DND-41 (cell line): Measurements from ENCODE around the gene CUEDC2.

ENCODE experiments used
- ATAC-seq: fragments of 200-7000 bp; cut with Tn5 transposase; 3 replicates; pipeline ENCODE4 v1.9.1; 2021; ENCODE audit warnings: low read depth; ENCODE audit not compliant: insufficient read depth
- DNase-seq: peaks from one replicate; pipeline ENCODE4 v3.0.0-alpha.2; 2020
- H2AFZ ChIP-seq: 2 replicates; pipeline ENCODE4 v1.6.0; 2012; ENCODE audit warnings: low read depth, low read length
- H3K27ac ChIP-seq: 2 replicates; pipeline ENCODE4 v1.5.1; 2012; ENCODE audit warnings: low read length, inconsistent platforms
- H3K27me3 ChIP-seq: fragments of 200-600 bp; sonication (generic); 2 replicates; pipeline ENCODE4 v1.6.0; 2012; ENCODE audit warnings: low read length, mild to moderate bottlenecking, inconsistent platforms; ENCODE audit not compliant: insufficient read depth, poor library complexity
- H3K36me3 ChIP-seq: 2 replicates; pipeline ENCODE4 v1.5.1; 2012; ENCODE audit warnings: low read length, inconsistent platforms; ENCODE audit not compliant: insufficient read depth
- H3K4me1 ChIP-seq: 2 replicates; pipeline ENCODE4 v1.5.1; 2012; ENCODE audit warnings: mild to moderate bottlenecking, low read length; ENCODE audit not compliant: insufficient read depth
- H3K4me2 ChIP-seq: 2 replicates; pipeline ENCODE4 v1.6.0; 2012; ENCODE audit warnings: mild to moderate bottlenecking, moderate library complexity, low read length, inconsistent platforms; ENCODE audit not compliant: insufficient read depth
- H3K4me3 ChIP-seq, 2 experiments: fragments of 200-600 bp in 1 of 2; shearing (Covaris generic) in 1 of 2; 2 replicates each; pipeline ENCODE4 v1.5.1; 2012 to 2016; ENCODE audit warnings: inconsistent platforms in 2 of 2, low read length in 2 of 2, mild to moderate bottlenecking in 2 of 2, low read depth in 1 of 2, moderate library complexity in 1 of 2
- H3K79me2 ChIP-seq: 2 replicates; pipeline ENCODE4 v1.6.0; 2012; ENCODE audit warnings: low read length, inconsistent platforms; ENCODE audit not compliant: insufficient read depth
- H3K9ac ChIP-seq: 2 replicates; pipeline ENCODE4 v1.6.0; 2012; ENCODE audit warnings: low read depth, mild to moderate bottlenecking, inconsistent platforms, low read length, moderate library complexity
- H3K9me3 ChIP-seq: 2 replicates; pipeline ENCODE4 v1.5.1; 2012; ENCODE audit warnings: low read length, moderate library complexity, mild to moderate bottlenecking, inconsistent platforms; ENCODE audit not compliant: insufficient read depth, severe bottlenecking
- H4K20me1 ChIP-seq: 2 replicates; pipeline ENCODE4 v1.6.0; 2012; ENCODE audit warnings: low read length; ENCODE audit not compliant: insufficient read depth
- EZH2 ChIP-seq: IDR thresholded peaks from 3 replicates; pipeline ENCODE4 v1.6.1; 2012; ENCODE audit warnings: borderline replicate concordance, low read depth, mild to moderate bottlenecking, moderate library complexity, low read length, inconsistent platforms; ENCODE audit not compliant: severe bottlenecking
- TF ChIP-seq, protein P1 (sequence below): IDR thresholded peaks from 2 replicates; pipeline ENCODE4 v1.5.1; 2012; ENCODE audit warnings: borderline replicate concordance, low read length, moderate library complexity, mild to moderate bottlenecking; ENCODE audit not compliant: poor library complexity, severe bottlenecking; ENCODE audit errors: extremely low read depth

CUEDC2 gene

DNA sequence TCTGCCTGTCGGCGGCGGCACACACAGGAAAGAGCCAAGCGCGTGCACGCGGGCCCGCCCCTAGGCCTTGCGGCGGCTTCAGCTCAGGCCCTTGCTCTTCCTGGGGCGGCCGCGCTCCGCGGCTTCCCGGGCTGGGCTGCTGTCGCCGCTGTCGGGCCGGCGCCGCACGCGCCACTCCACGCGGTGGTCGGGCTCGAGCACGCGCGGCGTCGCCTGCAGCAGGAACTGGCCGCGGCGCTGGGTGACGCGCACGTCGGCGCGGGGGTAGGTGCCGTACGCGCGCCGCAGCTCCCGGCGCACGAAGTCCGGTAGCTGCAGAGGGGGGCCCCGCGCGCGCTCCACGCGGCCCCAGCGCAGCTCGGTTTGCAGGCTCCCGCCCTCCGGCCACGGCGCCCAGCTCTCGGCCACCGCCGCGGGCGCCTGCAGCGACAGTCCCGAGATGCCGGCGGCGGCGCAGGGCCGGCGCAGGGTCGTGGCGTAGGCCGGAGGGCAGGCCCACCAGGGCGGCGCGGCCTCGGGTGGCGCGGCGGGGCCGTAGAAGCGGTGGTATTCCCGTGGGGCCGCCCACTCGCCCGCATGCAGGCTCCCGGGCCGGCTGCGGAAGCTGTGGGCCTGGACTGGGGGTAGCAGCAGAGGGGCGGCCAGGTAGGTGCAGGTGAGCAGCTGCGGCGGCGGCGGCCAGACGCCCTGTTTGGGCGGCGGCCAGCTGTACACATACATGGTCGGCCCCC is 18.2 kb upstream of the CUEDC2 start:
- no peaks in the 10 kb centered on the region for H3K27me3 ChIP-seq
- ATAC-seq (peak; percentile 81), DNase-seq (peak; percentile 87)
- peak overlapping the region; percentile 85 for H2AFZ ChIP-seq
- peak overlapping the region; percentile 97 for H3K9ac ChIP-seq
- H3K79me2 ChIP-seq = peaks cover 19% of the 10 kb centered on the region
- H4K20me1 ChIP-seq = 0 out of 2 replicates have a peak, but pooled peaks cover 4% of the 10 kb centered on the region
- H3K36me3 ChIP-seq = peaks cover 12% of the 10 kb centered on the region
- H3K4me3 ChIP-seq = peak overlapping the region; percentile 72 to 94
- no peaks in the 10 kb centered on the region for H3K9me3 ChIP-seq
- TF ChIP-seq, protein P1, sequence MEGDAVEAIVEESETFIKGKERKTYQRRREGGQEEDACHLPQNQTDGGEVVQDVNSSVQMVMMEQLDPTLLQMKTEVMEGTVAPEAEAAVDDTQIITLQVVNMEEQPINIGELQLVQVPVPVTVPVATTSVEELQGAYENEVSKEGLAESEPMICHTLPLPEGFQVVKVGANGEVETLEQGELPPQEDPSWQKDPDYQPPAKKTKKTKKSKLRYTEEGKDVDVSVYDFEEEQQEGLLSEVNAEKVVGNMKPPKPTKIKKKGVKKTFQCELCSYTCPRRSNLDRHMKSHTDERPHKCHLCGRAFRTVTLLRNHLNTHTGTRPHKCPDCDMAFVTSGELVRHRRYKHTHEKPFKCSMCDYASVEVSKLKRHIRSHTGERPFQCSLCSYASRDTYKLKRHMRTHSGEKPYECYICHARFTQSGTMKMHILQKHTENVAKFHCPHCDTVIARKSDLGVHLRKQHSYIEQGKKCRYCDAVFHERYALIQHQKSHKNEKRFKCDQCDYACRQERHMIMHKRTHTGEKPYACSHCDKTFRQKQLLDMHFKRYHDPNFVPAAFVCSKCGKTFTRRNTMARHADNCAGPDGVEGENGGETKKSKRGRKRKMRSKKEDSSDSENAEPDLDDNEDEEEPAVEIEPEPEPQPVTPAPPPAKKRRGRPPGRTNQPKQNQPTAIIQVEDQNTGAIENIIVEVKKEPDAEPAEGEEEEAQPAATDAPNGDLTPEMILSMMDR = no peak
- no peak for TF ChIP-seq EZH2
- peak overlapping the region; percentile 75 for H3K27ac ChIP-seq
- peaks cover 28% of the 10 kb centered on the region for H3K4me1 ChIP-seq
- peak overlapping the region; percentile 87 for H3K4me2 ChIP-seq

- ATAC-seq (peak; percentile 15; the same call in 1 of the 3 replicates), DNase-seq (no peak)
- Histone ChIP-seq H3K36me3 (peaks cover 12% of the 10 kb centered on the region), H3K27me3 (no peaks in the 10 kb centered on the region), H3K27ac (peak overlapping the region; percentile 75), H3K4me1 (peaks cover 28% of the 10 kb centered on the region), H2AFZ (peak overlapping the region; percentile 85), H3K9me3 (no peaks in the 10 kb centered on the region), H3K4me2 (peak overlapping the region; percentile 87), H4K20me1 (0 out of 2 replicates have a peak, but pooled peaks cover 4% of the 10 kb centered on the region), H3K79me2 (peaks cover 19% of the 10 kb centered on the region), H3K9ac (peak overlapping the region; percentile 97), H3K4me3 (peak overlapping the region; percentile 32 to 72; a peak in 3 of 4 replicates)
- TF ChIP-seq, protein P1 = no peak
- TF ChIP-seq EZH2 = no peak
These were observed 17.7 kb upstream of the CUEDC2 start for GRCh38 chr10:102450124-102450373.

DNA sequence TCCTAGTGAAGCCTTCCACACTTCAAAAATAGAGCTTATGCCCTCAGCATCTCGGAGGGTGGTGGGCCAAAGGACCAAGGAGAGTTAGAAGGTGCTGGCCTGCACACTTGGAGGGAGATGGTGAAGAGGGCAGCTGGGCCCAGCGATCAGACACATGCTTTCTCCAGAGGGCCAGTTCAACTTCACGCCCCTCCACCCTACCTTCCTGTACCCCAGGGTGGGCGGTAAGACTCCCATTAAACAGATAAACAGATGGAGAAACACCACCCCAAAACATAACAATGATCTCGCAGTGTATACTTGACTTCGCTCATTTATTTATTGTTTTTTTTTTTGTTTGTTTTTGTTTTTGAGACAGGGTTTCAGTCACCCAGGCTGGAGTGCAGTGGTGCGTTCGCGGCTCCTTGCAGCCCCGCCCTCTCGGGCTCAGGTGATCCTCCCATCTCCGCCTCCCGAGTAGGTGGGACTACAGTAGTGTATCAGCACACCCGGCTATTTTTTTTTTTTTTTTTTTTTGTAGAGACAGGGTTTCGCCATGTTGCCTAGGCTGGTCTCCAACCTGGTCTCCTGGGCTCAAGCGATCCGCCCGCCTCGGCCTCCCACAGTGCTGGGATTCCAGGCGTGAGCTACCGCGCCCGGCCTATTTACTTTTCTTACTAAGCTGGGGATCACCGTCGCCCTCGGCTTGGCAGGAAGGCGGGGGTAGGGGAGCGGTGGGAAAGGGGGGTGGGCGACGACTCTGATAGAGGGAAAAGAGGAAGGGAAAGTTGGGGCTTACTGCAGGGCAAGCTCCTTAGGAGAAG is 17.1 kb upstream of the CUEDC2 start:
- Histone ChIP-seq H4K20me1 (0 out of 2 replicates have a peak, but pooled peaks cover 4% of the 10 kb centered on the region), H2AFZ (peak overlapping the region; percentile 85), H3K27ac (peak overlapping the region; percentile 75), H3K9me3 (no peaks in the 10 kb centered on the region), H3K27me3 (no peaks in the 10 kb centered on the region), H3K9ac (peak overlapping the region; percentile 97), H3K79me2 (peaks cover 19% of the 10 kb centered on the region), H3K4me2 (peak overlapping the region; percentile 87), H3K4me3 (peak overlapping the region; percentile 32 to 72; a peak in 3 of 4 replicates), H3K4me1 (peaks cover 28% of the 10 kb centered on the region), H3K36me3 (peaks cover 12% of the 10 kb centered on the region)
- ATAC-seq (peak; percentile 66), DNase-seq (peak; percentile 80)
- TF ChIP-seq EZH2 = no peak
- TF ChIP-seq, protein P1 = no peak
